Thoracic aorta (tissue), 2 donors: ENCODE data around the gene SMARCB1. TPM values are rescaled to one million over a fixed set of nuclear protein-coding genes. Genes with fewer than 3 reads are reported as not detected.

Experiments used
- ATAC-seq: fragments of 150-250 bp; one replicate; pipeline ENCODE4 v1.8.0; 2017; ENCODE audit warnings: low read depth; ENCODE audit not compliant: insufficient number of reproducible peaks, low FRiP score
- DNase-seq: peaks from one replicate; pipeline ENCODE4 v3.0.0-alpha.2; 2020; ENCODE audit warnings: low spot score
- H3K27ac ChIP-seq, 2 donors: fragments of 200-600 bp; sonication (generic); 1 replicate in 1 of 2; 2 replicates in 1 of 2; pipeline ENCODE4 v1.5.1; 2016; ENCODE audit warnings: mild to moderate bottlenecking in 2 of 2, moderate library complexity in 2 of 2
- H3K27me3 ChIP-seq: fragments of 200-600 bp; sonication (generic); replicated peaks from 2 replicates; pipeline ENCODE4 v1.6.0; 2016; ENCODE audit warnings: mild to moderate bottlenecking; ENCODE audit not compliant: insufficient read depth
- H3K36me3 ChIP-seq: fragments of 200-600 bp; sonication (generic); one replicate; pipeline ENCODE4 v1.5.1; 2016
- H3K4me1 ChIP-seq, 2 donors: fragments of 200-600 bp; sonication (generic); 1 replicate in 1 of 2; 2 replicates in 1 of 2; pipeline versions ENCODE4 v1.5.1 to v1.6.0; 2016; ENCODE audit warnings: low read depth in 2 of 2, mild to moderate bottlenecking in 1 of 2; ENCODE audit not compliant: control insufficient read depth in 1 of 2
- H3K4me3 ChIP-seq: fragments of 200-600 bp; sonication (generic); 2 replicates; pipeline ENCODE4 v1.5.1; 2016; ENCODE audit warnings: mild to moderate bottlenecking
- H3K9me3 ChIP-seq: fragments of 200-600 bp; sonication (generic); 2 replicates; pipeline ENCODE4 v1.5.1; 2016
- total RNA-seq, 2 donors: library from RNA; depleted of rRNA; stranded (reverse); fragments of >200 nt; gene quantifications; one replicate each; pipeline versions ENCODE4 v1.1.0 to v1.2.3, GENCODE V29; 2016
- TF ChIP-seq, protein P1 (sequence below): fragments of 200-600 bp; sonication (generic); IDR thresholded peaks from one replicate; pipeline ENCODE4 v1.5.1; 2019; ENCODE audit warnings: antibody characterized with exemption

Gene SMARCB1
- total RNA-seq, 2 donors from 2014 or later, result 43.5 to 50.0 TPM

DNA sequence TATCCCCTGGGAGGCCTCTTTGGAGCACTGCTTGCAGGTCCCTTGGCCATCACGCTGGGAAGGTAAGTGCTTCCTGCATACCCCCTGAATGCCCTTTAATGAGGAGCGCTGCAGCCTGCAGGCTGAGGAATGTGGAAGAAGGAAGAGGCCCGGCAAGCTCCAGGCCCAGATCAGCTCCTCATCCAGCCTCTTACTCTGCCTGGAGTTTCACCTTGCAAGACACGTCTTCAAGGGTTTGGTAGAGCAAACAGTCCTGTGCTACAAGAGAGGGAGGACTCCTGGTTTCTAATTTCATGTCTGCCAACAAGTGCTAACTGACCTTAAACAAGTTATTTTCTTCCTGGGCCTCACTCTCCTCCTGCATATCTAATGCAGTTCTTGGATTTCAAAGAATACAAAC lies 81.8 kb downstream of the SMARCB1 start:
- Histone ChIP-seq H3K4me3 (no peak overlapping the region), H3K4me1 (no peaks in the 10 kb centered on the region), H3K36me3 (peaks cover 8% of the 10 kb centered on the region), H3K9me3 (no peaks in the 10 kb centered on the region), H3K27me3 (no peaks in the 10 kb centered on the region), H3K27ac (no peak overlapping the region)
- TF ChIP-seq, protein P1, sequence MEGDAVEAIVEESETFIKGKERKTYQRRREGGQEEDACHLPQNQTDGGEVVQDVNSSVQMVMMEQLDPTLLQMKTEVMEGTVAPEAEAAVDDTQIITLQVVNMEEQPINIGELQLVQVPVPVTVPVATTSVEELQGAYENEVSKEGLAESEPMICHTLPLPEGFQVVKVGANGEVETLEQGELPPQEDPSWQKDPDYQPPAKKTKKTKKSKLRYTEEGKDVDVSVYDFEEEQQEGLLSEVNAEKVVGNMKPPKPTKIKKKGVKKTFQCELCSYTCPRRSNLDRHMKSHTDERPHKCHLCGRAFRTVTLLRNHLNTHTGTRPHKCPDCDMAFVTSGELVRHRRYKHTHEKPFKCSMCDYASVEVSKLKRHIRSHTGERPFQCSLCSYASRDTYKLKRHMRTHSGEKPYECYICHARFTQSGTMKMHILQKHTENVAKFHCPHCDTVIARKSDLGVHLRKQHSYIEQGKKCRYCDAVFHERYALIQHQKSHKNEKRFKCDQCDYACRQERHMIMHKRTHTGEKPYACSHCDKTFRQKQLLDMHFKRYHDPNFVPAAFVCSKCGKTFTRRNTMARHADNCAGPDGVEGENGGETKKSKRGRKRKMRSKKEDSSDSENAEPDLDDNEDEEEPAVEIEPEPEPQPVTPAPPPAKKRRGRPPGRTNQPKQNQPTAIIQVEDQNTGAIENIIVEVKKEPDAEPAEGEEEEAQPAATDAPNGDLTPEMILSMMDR, result no peak
- ATAC-seq, result no peak
- DNase-seq, result no peak

GRCh38 chr22:23874871-23875270 lies 88.1 kb downstream of the SMARCB1 start:
- Histone ChIP-seq H3K36me3 (peaks cover 5% of the 10 kb centered on the region), H3K4me3 (no peak overlapping the region), H3K27ac (no peak overlapping the region), H3K27me3 (no peaks in the 10 kb centered on the region), H3K4me1 (no peaks in the 10 kb centered on the region), H3K9me3 (no peaks in the 10 kb centered on the region)
- ATAC-seq (no peak), DNase-seq (no peak)
- TF ChIP-seq, protein P1, result no peak

DNA sequence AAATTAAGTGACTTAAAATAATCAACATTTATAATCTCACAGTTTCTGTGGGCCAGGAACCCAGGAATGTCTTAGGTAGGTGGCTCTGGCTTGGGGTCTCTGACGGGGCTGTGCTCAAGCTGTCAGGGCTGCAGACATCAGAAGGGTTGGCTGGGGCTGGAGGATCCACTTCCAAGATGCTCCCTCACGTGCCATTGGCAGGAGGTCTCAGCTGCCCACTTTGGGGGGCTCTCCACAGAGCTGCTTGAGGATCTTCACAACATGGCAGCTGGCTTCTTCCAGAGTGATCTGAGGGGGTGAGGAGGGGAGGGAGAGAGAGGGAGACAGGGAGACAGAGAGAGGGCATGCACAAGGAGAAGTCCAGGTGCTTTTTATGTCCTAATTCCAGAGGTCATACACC lies 89.0 kb downstream of the SMARCB1 start:
- no peaks in the 10 kb centered on the region for H3K9me3 ChIP-seq
- no peaks in the 10 kb centered on the region for H3K27me3 ChIP-seq
- ATAC-seq (no peak), DNase-seq (no peak)
- TF ChIP-seq, protein P1, result no peak
- peaks cover 5% of the 10 kb centered on the region for H3K36me3 ChIP-seq
- no peaks in the 10 kb centered on the region for H3K4me1 ChIP-seq
- H3K4me3 ChIP-seq, result no peak overlapping the region
- H3K27ac ChIP-seq, result no peak overlapping the region

DNA sequence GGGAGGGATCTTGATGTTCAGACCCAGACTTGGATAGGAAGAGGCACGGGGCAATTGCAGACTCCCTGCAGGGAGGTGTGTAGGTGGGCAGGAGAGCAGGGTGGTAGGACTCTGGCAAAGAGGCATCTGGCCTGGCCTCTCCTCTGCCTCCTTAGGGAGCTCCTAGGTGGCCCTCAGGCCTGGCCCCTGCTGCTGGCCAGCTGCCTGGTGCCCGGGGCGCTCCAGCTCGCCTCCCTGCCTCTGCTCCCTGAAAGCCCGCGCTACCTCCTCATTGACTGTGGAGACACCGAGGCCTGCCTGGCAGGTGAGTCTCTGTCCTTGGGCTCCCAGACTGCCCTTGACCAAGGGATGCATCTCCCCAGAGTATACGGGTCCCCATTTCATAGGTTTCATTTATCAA lies 90.8 kb downstream of the SMARCB1 start:
- DNase-seq (no peak), ATAC-seq (no peak)
- H3K27ac ChIP-seq, result no peak overlapping the region
- H3K36me3 ChIP-seq, result peaks cover 5% of the 10 kb centered on the region
- H3K9me3 ChIP-seq, result no peaks in the 10 kb centered on the region
- no peaks in the 10 kb centered on the region for H3K27me3 ChIP-seq
- no peak overlapping the region for H3K4me3 ChIP-seq
- no peaks in the 10 kb centered on the region for H3K4me1 ChIP-seq
- TF ChIP-seq, protein P1, result no peak

DNA sequence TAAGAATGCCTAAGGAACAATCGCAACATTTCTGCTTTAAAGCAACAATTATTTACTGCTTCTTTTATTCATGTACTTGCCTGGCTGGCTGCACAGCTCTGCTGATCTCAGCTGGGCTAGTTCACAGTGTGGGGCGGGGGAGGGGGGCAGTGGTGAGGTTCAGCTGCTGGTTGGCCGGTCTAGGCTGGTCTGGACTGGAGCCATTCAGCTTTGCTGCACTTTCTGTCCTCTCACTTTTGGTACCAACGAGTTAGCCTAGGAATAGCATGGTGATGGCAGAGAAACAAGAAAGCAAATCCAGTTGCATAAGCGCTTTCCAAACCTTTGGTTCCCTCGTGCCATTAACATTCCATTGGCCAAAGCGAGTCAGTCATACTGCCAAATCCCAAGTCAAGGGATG lies 91.5 kb downstream of the SMARCB1 start:
- H3K27ac ChIP-seq, result no peak overlapping the region
- no peak for DNase-seq
- H3K27me3 ChIP-seq, result no peaks in the 10 kb centered on the region
- TF ChIP-seq, protein P1, result no peak
- no peak overlapping the region for H3K4me3 ChIP-seq
- no peaks in the 10 kb centered on the region for H3K4me1 ChIP-seq
- H3K9me3 ChIP-seq, result no peaks in the 10 kb centered on the region
- no peak for ATAC-seq
- H3K36me3 ChIP-seq, result peaks cover 5% of the 10 kb centered on the region
